ENCODE measurements around the gene SLX9. TPM values are rescaled to one million over a fixed set of nuclear protein-coding genes. Genes with fewer than 3 reads are reported as not detected.

SLX9 gene
- total RNA-seq, 2 experiments from 2014 or later = 18.6 to 61.6 TPM

DNA sequence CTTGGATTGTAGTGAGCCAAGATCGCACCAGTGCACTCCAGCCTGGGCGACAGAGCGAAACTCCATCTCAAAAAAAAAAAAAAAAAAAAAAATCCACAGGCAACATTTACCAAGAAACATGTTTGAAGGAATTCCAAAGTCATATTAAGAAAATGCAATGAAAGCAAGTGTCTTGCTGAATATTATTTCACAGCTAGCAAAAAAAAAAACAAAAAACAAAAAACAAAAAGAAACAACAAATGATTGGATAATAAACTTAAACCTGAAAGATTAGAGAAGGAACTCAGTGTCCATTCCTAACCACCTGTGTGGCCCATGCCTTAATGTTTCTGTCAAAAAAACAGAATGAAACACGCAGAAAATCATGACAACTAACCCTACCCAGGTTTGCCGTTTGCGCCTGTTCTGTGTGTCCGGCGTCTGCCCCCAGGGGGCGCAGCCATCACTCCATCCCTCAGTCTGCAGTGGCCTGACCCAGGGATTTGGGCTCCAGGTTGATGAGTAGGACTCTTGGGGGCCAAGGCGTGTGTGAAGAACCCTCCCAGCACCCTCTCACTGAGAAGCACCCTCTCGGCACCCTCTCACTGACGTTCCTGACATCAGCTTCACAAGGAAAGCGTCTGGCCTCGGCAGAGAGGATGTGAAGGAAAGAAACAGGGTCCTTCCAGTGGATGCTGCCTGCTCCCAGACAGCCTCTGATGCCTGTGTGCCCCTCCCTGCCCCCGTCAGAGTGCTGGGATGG, 47.1 kb upstream of the SLX9 start:
- CTCF ChIA-PET (ENCODE audit: unreplicated experiment) = no interaction called here
- Histone ChIP-seq H3K79me2 (ENCODE audit: insufficient read depth, low read depth, low read length) (no peaks in the 10 kb centered on the region), H3K9me3 (ENCODE audit: low read length) (no peaks in the 10 kb centered on the region), H4K20me1 (ENCODE audit: insufficient read depth, low read length) (no peaks in the 10 kb centered on the region), H3K36me3 (ENCODE audit: insufficient read depth, low read length) (no peaks in the 10 kb centered on the region), H3K4me3 (ENCODE audit: low read depth, low read length, poor library complexity, severe bottlenecking) (no peak overlapping the region), H3K4me2 (ENCODE audit: low read length) (no peak overlapping the region), H3K27ac (ENCODE audit: low read depth, low read length, poor library complexity, severe bottlenecking) (no peak overlapping the region), H2AFZ (ENCODE audit: low read length) (no peak overlapping the region), H3K4me1 (ENCODE audit: insufficient read depth, low read length, poor library complexity, severe bottlenecking) (no peaks in the 10 kb centered on the region), H3K9me2 (ENCODE audit: insufficient read depth, low read length) (no peaks in the 10 kb centered on the region)
- BruUV-seq (replicated peaks) = no TSS peak
- POLR2A ChIA-PET = interaction anchor here (0.6 to 1.0 kb wide), 2 partner anchors 39 to 86 kb away, joined by 3 to 6 read pairs; no protein-coding TSS in a partner anchor
- intact Hi-C loops (cut with micrococcal nuclease; ENCODE audit: unreplicated experiment) = loop anchor here (1.0 to 2.0 kb wide), 2 partner anchors 18 to 40 kb away; no protein-coding TSS in a partner anchor
- peak; percentile 72 for DNase-seq (ENCODE audit: low spot score)
- TF ChIP-seq, protein P1, sequence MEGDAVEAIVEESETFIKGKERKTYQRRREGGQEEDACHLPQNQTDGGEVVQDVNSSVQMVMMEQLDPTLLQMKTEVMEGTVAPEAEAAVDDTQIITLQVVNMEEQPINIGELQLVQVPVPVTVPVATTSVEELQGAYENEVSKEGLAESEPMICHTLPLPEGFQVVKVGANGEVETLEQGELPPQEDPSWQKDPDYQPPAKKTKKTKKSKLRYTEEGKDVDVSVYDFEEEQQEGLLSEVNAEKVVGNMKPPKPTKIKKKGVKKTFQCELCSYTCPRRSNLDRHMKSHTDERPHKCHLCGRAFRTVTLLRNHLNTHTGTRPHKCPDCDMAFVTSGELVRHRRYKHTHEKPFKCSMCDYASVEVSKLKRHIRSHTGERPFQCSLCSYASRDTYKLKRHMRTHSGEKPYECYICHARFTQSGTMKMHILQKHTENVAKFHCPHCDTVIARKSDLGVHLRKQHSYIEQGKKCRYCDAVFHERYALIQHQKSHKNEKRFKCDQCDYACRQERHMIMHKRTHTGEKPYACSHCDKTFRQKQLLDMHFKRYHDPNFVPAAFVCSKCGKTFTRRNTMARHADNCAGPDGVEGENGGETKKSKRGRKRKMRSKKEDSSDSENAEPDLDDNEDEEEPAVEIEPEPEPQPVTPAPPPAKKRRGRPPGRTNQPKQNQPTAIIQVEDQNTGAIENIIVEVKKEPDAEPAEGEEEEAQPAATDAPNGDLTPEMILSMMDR (conservative IDR thresholded peaks at IDR 0.05; ENCODE audit: low read length) = peak; percentile 95
- TF ChIP-seq EZH2phosphoT487 (IDR thresholded peaks at IDR 0.05; ENCODE audit: borderline replicate concordance, low read depth, low read length) = no peak

DNA sequence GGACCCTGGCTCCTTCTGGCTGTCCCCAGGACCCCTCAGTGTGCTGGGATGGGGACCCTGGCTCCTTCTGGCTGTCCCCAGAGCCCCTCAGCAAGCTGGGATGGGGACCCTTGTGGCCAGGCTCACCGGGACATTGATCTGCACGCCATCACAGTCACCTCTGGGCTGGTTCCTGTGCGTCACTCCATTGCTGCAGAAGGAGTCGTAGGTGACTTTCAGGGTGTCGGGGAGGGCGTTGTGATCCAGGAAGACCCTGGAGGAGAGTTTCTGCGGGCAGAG, 46.6 kb upstream of the SLX9 start:
- H3K9me3 ChIP-seq (ENCODE audit: low read length) = no peaks in the 10 kb centered on the region
- H3K36me3 ChIP-seq (ENCODE audit: insufficient read depth, low read length) = no peaks in the 10 kb centered on the region
- H4K20me1 ChIP-seq (ENCODE audit: insufficient read depth, low read length) = no peaks in the 10 kb centered on the region
- no peak overlapping the region for H2AFZ ChIP-seq (ENCODE audit: low read length)
- TF ChIP-seq, protein P1 (conservative IDR thresholded peaks at IDR 0.05; ENCODE audit: low read length) = no peak
- TF ChIP-seq EZH2phosphoT487 (IDR thresholded peaks at IDR 0.05; ENCODE audit: borderline replicate concordance, low read depth, low read length) = no peak
- no peak overlapping the region for H3K4me2 ChIP-seq (ENCODE audit: low read length)
- no peaks in the 10 kb centered on the region for H3K4me1 ChIP-seq (ENCODE audit: insufficient read depth, low read length, poor library complexity, severe bottlenecking)
- intact Hi-C loops (cut with micrococcal nuclease; ENCODE audit: unreplicated experiment) = loop anchor here (2.0 kb wide), 1 partner anchor 18 kb away; no protein-coding TSS in a partner anchor
- BruUV-seq (replicated peaks) = no TSS peak
- CTCF ChIA-PET (ENCODE audit: unreplicated experiment) = no interaction called here
- no peak for DNase-seq (ENCODE audit: low spot score)
- POLR2A ChIA-PET = interaction anchor here (1.0 kb wide), 1 partner anchor 39 kb away, joined by 6 read pairs; no protein-coding TSS in a partner anchor
- H3K9me2 ChIP-seq (ENCODE audit: insufficient read depth, low read length) = no peaks in the 10 kb centered on the region
- H3K27ac ChIP-seq (ENCODE audit: low read depth, low read length, poor library complexity, severe bottlenecking) = no peak overlapping the region
- H3K4me3 ChIP-seq (ENCODE audit: low read depth, low read length, poor library complexity, severe bottlenecking) = no peak overlapping the region
- H3K79me2 ChIP-seq (ENCODE audit: insufficient read depth, low read depth, low read length) = no peaks in the 10 kb centered on the region
